Measurements from ENCODE around the gene PRMT7. TPM values are rescaled to one million over a fixed set of nuclear protein-coding genes. Genes with fewer than 3 reads are reported as not detected.

PRMT7 gene
- total RNA-seq, 3 donors from 2014 or later = 38.4 to 53.4 (median 41.0) TPM

GRCh38 chr16:68388124-68388523 lies 77.3 kb downstream of the PRMT7 start:
- Histone ChIP-seq H3K9me3 (no peaks in the 10 kb centered on the region), H3K36me3 (no peaks in the 10 kb centered on the region), H3K27ac (no peak overlapping the region), H3K27me3 (no peaks in the 10 kb centered on the region), H3K4me1 (no peaks in the 10 kb centered on the region), H3K4me3 (no peak overlapping the region)
- no peak for DNase-seq (ENCODE audit: low spot score in 2 of 2)
- intact Hi-C loops (cut with DNase I; ENCODE audit: low total_unique reads) = no loop called here
- TF ChIP-seq CTCF (IDR thresholded peaks at IDR 0.05) (no peak), POLR2AphosphoS5 (IDR thresholded peaks at IDR 0.05) (no peak), POLR2A (IDR thresholded peaks at IDR 0.05) (no peak)

GRCh38 chr16:68389006-68389405 lies 78.2 kb downstream of the PRMT7 start:
- Histone ChIP-seq H3K9me3 (no peaks in the 10 kb centered on the region), H3K4me3 (no peak overlapping the region), H3K27me3 (no peaks in the 10 kb centered on the region), H3K4me1 (no peaks in the 10 kb centered on the region), H3K27ac (no peak overlapping the region), H3K36me3 (no peaks in the 10 kb centered on the region)
- no peak for DNase-seq (ENCODE audit: low spot score in 2 of 2)
- intact Hi-C loops (cut with DNase I; ENCODE audit: low total_unique reads) = no loop called here
- TF ChIP-seq POLR2AphosphoS5 (IDR thresholded peaks at IDR 0.05) (no peak), CTCF (IDR thresholded peaks at IDR 0.05) (no peak), POLR2A (IDR thresholded peaks at IDR 0.05) (no peak)

- Histone ChIP-seq H3K4me3 (no peak overlapping the region), H3K27me3 (no peaks in the 10 kb centered on the region), H3K9me3 (no peaks in the 10 kb centered on the region), H3K36me3 (no peaks in the 10 kb centered on the region), H3K27ac (no peak overlapping the region), H3K4me1 (no peaks in the 10 kb centered on the region)
- DNase-seq (ENCODE audit: low spot score in 2 of 2) = no peak
- no peak for TF ChIP-seq CTCF (IDR thresholded peaks at IDR 0.05)
- no peak for TF ChIP-seq POLR2AphosphoS5 (IDR thresholded peaks at IDR 0.05)
- no peak for TF ChIP-seq POLR2A (IDR thresholded peaks at IDR 0.05)
- intact Hi-C loops (cut with DNase I; ENCODE audit: low total_unique reads) = no loop called here
Observed at GRCh38 chr16:68389750-68390371, 79.0 kb downstream of the PRMT7 start.

- no peak for TF ChIP-seq POLR2A (IDR thresholded peaks at IDR 0.05)
- no peak for TF ChIP-seq POLR2AphosphoS5 (IDR thresholded peaks at IDR 0.05)
- TF ChIP-seq CTCF (IDR thresholded peaks at IDR 0.05) = no peak
- Histone ChIP-seq H3K4me3 (no peak overlapping the region), H3K4me1 (no peaks in the 10 kb centered on the region), H3K9me3 (no peaks in the 10 kb centered on the region), H3K36me3 (no peaks in the 10 kb centered on the region), H3K27me3 (no peaks in the 10 kb centered on the region), H3K27ac (no peak overlapping the region)
- no peak for DNase-seq (ENCODE audit: low spot score in 2 of 2)
- intact Hi-C loops (cut with DNase I; ENCODE audit: low total_unique reads) = no loop called here
Observed at GRCh38 chr16:68393333-68393732, 82.5 kb downstream of the PRMT7 start.

- Histone ChIP-seq H3K27me3 (no peaks in the 10 kb centered on the region), H3K27ac (no peak overlapping the region), H3K36me3 (no peaks in the 10 kb centered on the region), H3K4me1 (no peaks in the 10 kb centered on the region), H3K9me3 (no peaks in the 10 kb centered on the region), H3K4me3 (no peak overlapping the region)
- no peak for DNase-seq (ENCODE audit: low spot score in 2 of 2)
- no peak for TF ChIP-seq CTCF (IDR thresholded peaks at IDR 0.05)
- TF ChIP-seq POLR2AphosphoS5 (IDR thresholded peaks at IDR 0.05) = no peak
- TF ChIP-seq POLR2A (IDR thresholded peaks at IDR 0.05) = no peak
- intact Hi-C loops (cut with DNase I; ENCODE audit: low total_unique reads) = no loop called here
Observed at GRCh38 chr16:68395167-68395786, 84.5 kb downstream of the PRMT7 start.
